H1 (cell line): ENCODE measurements around the gene MYO5B.

Experiments used
- CEBPB ChIP-seq: IDR thresholded peaks from 2 replicates; pipeline ENCODE4 v1.6.1; 2012; ENCODE audit warnings: low read depth, low read length
- CHD1 ChIP-seq: IDR thresholded peaks from 2 replicates; pipeline ENCODE4 v1.6.1; 2012; ENCODE audit warnings: low read depth, low read length, improper control_type of control experiment
- CHD2 ChIP-seq: IDR thresholded peaks from 2 replicates; pipeline ENCODE4 v1.6.1; 2012; ENCODE audit warnings: low read length, improper control_type of control experiment
- EZH2 ChIP-seq: fragments of 200-600 bp; sonication (generic); IDR thresholded peaks from 2 replicates; pipeline ENCODE4 v1.7.1; 2012; ENCODE audit warnings: low read depth, mild to moderate bottlenecking, moderate library complexity, low read length, inconsistent platforms; ENCODE audit not compliant: severe bottlenecking
- GABPA ChIP-seq: IDR thresholded peaks from 2 replicates; pipeline ENCODE4 v1.6.1; 2011; ENCODE audit warnings: mild to moderate bottlenecking, low read length, moderate library complexity, borderline replicate concordance; ENCODE audit not compliant: insufficient read depth
- JUND ChIP-seq: IDR thresholded peaks from 2 replicates; pipeline ENCODE4 v1.6.1; 2011; ENCODE audit warnings: mild to moderate bottlenecking, improper control_type of control experiment, low read length
- MAFK ChIP-seq: IDR thresholded peaks from 2 replicates; pipeline ENCODE4 v1.6.1; 2012; ENCODE audit warnings: low read depth, mild to moderate bottlenecking, improper control_type of control experiment, low read length
- NRF1 ChIP-seq: IDR thresholded peaks from 2 replicates; pipeline ENCODE4 v1.6.1; 2011; ENCODE audit warnings: mild to moderate bottlenecking, low read depth, low read length, improper control_type of control experiment
- PHF8 ChIP-seq: fragments of 200-600 bp; sonication (generic); conservative IDR thresholded peaks from 2 replicates; pipeline ENCODE4 v1.7.1; 2012; ENCODE audit warnings: low read depth, mild to moderate bottlenecking, inconsistent platforms, low read length, moderate library complexity
- POLR2A ChIP-seq, 2 experiments: IDR thresholded peaks; 1 replicate in 1 of 2; 2 replicates in 1 of 2; pipeline ENCODE4 v1.6.1; 2011; ENCODE audit warnings: low read depth in 2 of 2, low read length in 2 of 2, mild to moderate bottlenecking in 2 of 2; ENCODE audit errors: control extremely low read depth in 1 of 2
- POLR2AphosphoS5 ChIP-seq: IDR thresholded peaks from 2 replicates; pipeline ENCODE4 v1.6.1; 2011; ENCODE audit warnings: low read depth, low read length
- RNF2 ChIP-seq: fragments of 200-900, 300-1000 bp; sonication (generic); IDR thresholded peaks from 2 replicates; pipeline ENCODE4 v1.7.1; 2016; ENCODE audit warnings: borderline replicate concordance, low read depth, mild to moderate bottlenecking, antibody characterized with exemption, low read length; ENCODE audit not compliant: poor library complexity, severe bottlenecking; ENCODE audit errors: missing control alignments
- TAF1 ChIP-seq: IDR thresholded peaks from 2 replicates; pipeline ENCODE4 v1.6.1; 2011; ENCODE audit warnings: mild to moderate bottlenecking, low read depth, low read length
- TF ChIP-seq, protein P1 (sequence below), 3 experiments: IDR thresholded peaks; 1 replicate in 2 of 3; 2 replicates in 1 of 3; pipeline versions ENCODE4 v1.5.1 to v1.6.1; 2011; ENCODE audit warnings: low read length in 3 of 3, mild to moderate bottlenecking in 3 of 3, inconsistent platforms in 2 of 3, low read depth in 1 of 3, moderate library complexity in 1 of 3; ENCODE audit not compliant: insufficient read depth in 1 of 3; ENCODE audit errors: control extremely low read depth in 1 of 3

DNA sequence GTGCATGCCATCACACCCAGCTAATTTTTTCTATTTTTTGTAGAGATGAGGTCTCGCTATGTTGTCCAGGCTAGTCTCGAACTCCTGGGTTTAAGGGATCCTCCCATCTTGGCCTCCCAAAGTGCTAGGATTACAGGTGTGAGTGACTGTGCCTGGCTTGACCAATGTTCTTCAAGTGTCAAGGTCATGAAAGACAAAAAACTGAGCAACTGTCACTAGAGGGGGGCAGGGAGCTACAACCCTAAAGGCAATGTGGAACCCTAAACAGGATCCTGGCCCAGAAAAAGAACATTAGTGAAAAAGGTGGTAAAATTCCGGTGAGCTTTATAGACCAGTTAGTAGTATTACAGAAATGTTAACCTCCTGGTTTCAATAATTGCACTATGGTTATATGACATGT is 7.3 kb downstream of the MYO5B start:
- no peak for TF ChIP-seq MAFK
- TF ChIP-seq, protein P1, sequence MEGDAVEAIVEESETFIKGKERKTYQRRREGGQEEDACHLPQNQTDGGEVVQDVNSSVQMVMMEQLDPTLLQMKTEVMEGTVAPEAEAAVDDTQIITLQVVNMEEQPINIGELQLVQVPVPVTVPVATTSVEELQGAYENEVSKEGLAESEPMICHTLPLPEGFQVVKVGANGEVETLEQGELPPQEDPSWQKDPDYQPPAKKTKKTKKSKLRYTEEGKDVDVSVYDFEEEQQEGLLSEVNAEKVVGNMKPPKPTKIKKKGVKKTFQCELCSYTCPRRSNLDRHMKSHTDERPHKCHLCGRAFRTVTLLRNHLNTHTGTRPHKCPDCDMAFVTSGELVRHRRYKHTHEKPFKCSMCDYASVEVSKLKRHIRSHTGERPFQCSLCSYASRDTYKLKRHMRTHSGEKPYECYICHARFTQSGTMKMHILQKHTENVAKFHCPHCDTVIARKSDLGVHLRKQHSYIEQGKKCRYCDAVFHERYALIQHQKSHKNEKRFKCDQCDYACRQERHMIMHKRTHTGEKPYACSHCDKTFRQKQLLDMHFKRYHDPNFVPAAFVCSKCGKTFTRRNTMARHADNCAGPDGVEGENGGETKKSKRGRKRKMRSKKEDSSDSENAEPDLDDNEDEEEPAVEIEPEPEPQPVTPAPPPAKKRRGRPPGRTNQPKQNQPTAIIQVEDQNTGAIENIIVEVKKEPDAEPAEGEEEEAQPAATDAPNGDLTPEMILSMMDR (IDR thresholded peaks at IDR 0.05; ENCODE audit: control extremely low read depth in 1 of 3, insufficient read depth in 1 of 3, low read depth in 1 of 3, low read length in 3 of 3): no peak
- no peak for TF ChIP-seq JUND
- no peak for TF ChIP-seq CHD2
- TF ChIP-seq GABPA: no peak
- TF ChIP-seq POLR2AphosphoS5: no peak
- TF ChIP-seq TAF1: no peak
- no peak for TF ChIP-seq PHF8
- TF ChIP-seq RNF2: no peak
- no peak for TF ChIP-seq CHD1
- no peak for TF ChIP-seq CEBPB
- TF ChIP-seq EZH2: no peak
- TF ChIP-seq POLR2A (IDR thresholded peaks at IDR 0.05; ENCODE audit: control extremely low read depth in 1 of 2, low read depth in 2 of 2, low read length in 2 of 2): no peak
- TF ChIP-seq NRF1: no peak
